HCT116 (cell line): Measurements from ENCODE around the gene GNG7. TPM values are rescaled to one million over a fixed set of nuclear protein-coding genes. Genes with fewer than 3 reads are reported as not detected.
"Not testable (repeated sequence)": the region's sequence is repeated elsewhere in the genome, so short reads cannot be mapped to it uniquely, and the experiment has no call there.

Experiments used
- ATAC-seq: fragments of 200-7000 bp; cut with Tn5 transposase; 2 replicates; pipeline ENCODE4 v1.9.1; 2020; ENCODE audit warnings: mild to moderate bottlenecking, moderate library complexity
- BruUV-seq: library from RNA; stranded (reverse); fragments of 400-500 nt; replicated peaks from 2 replicates; lab custom pipeline; 2021; lab: Mats Ljungman, UMichigan
- CTCF ChIA-PET: fragments of 300-600 bp; sonication (Branson Sonifier 250); formaldehyde crosslinking; loops from one replicate; lab custom pipeline; 2021; ENCODE audit warnings: antibody characterized with exemption; lab: Charles Lee
- POLR2A ChIA-PET: fragments of 300-600, 350-600 bp; sonication (Branson Sonifier 250); formaldehyde crosslinking; loops from one replicate; lab custom pipeline; 2021; ENCODE audit warnings: antibody characterized with exemption; lab: Charles Lee
- RAD21 ChIA-PET, 2 experiments: fragments of 300-600 bp; sonication (Branson Sonifier 250); formaldehyde crosslinking; loops; one replicate each; lab custom pipeline; 2023; ENCODE audit warnings: low total read pairs in 2 of 2; ENCODE audit not compliant: uncharacterized antibody in 2 of 2, unreplicated experiment in 2 of 2, low non-redundant PET in 1 of 2; lab: Charles Lee
- DNase-seq: peaks from one replicate; pipeline ENCODE4 v3.0.0-alpha.2; 2010; ENCODE audit warnings: low read depth, low spot score
- H2AFZ ChIP-seq: fragments of 200-600 bp; shearing (Covaris generic), sonication (generic); 2 replicates; pipeline ENCODE4 v1.6.1; 2017; ENCODE audit warnings: low read depth, mixed run types, mixed read lengths, antibody characterized with exemption, low read length; ENCODE audit not compliant: poor library complexity, severe bottlenecking
- H3K27ac ChIP-seq: 2 replicates; pipeline ENCODE4 v1.5.1; 2012; ENCODE audit warnings: low read depth, low read length
- H3K27me3 ChIP-seq: fragments of 200-600 bp; sonication (generic); 2 replicates; pipeline ENCODE4 v1.6.1; 2016; ENCODE audit warnings: mixed run types, low read length, mixed read lengths; ENCODE audit not compliant: insufficient read depth
- H3K36me3 ChIP-seq, 2 experiments: fragments of 200-500 bp in 1 of 2; fragments of 200-600 bp in 1 of 2; sonication (Bioruptor generic) in 1 of 2; sonication (generic) in 1 of 2; 2 replicates each; pipeline versions ENCODE4 v1.5.1 to v1.6.1; 2014 to 2016; ENCODE audit warnings: low read length in 2 of 2, inconsistent platforms in 1 of 2, mixed read lengths in 1 of 2, mixed run types in 1 of 2; ENCODE audit not compliant: insufficient read depth in 2 of 2, control insufficient read depth in 1 of 2
- H3K4me1 ChIP-seq, 2 experiments: fragments of 200-600 bp in 1 of 2; sonication (generic) in 1 of 2; 2 replicates each; pipeline versions ENCODE4 v1.5.1 to v1.6.1; 2012 to 2017; ENCODE audit warnings: low read length in 2 of 2, inconsistent platforms in 1 of 2, mild to moderate bottlenecking in 1 of 2, mixed read lengths in 1 of 2, mixed run types in 1 of 2, moderate library complexity in 1 of 2; ENCODE audit not compliant: insufficient read depth in 2 of 2, control insufficient read depth in 1 of 2
- H3K4me2 ChIP-seq: fragments of 200-600 bp; sonication (generic); 2 replicates; pipeline ENCODE4 v1.6.1; 2017; ENCODE audit warnings: mixed run types, low read length, mixed read lengths
- H3K4me3 ChIP-seq, 2 experiments: fragments of 200-600 bp in 1 of 2; sonication (generic) in 1 of 2; replicated peaks in 1 of 2; 2 replicates each; pipeline ENCODE4 v1.5.1; 2011 to 2016; ENCODE audit warnings: low read length in 2 of 2, control low read depth in 1 of 2, low read depth in 1 of 2, mild to moderate bottlenecking in 1 of 2, mixed read lengths in 1 of 2, mixed run types in 1 of 2
- H3K79me2 ChIP-seq: fragments of 200-600 bp; sonication (generic); 2 replicates; pipeline ENCODE4 v1.6.1; 2017; ENCODE audit warnings: mild to moderate bottlenecking, mixed run types, low read length, moderate library complexity, mixed read lengths; ENCODE audit not compliant: insufficient read depth
- H3K9ac ChIP-seq: fragments of 200-600 bp; sonication (generic); 2 replicates; pipeline ENCODE4 v1.6.1; 2016; ENCODE audit warnings: low read length, mixed read lengths
- H3K9me2 ChIP-seq: fragments of 200-600 bp; sonication (generic), shearing (Covaris generic); 2 replicates; pipeline ENCODE4 v1.6.1; 2017; ENCODE audit warnings: mixed run types, mild to moderate bottlenecking, moderate library complexity; ENCODE audit not compliant: insufficient read depth
- H3K9me3 ChIP-seq, 2 experiments: fragments of 200-500 bp in 1 of 2; fragments of 200-600 bp in 1 of 2; sonication (Bioruptor generic) in 1 of 2; sonication (generic) in 1 of 2; 2 replicates each; pipeline ENCODE4 v1.6.1; 2014 to 2017; ENCODE audit warnings: low read length in 2 of 2, mixed read lengths in 2 of 2, inconsistent platforms in 1 of 2, low read depth in 1 of 2, mild to moderate bottlenecking in 1 of 2, mixed run types in 1 of 2, moderate library complexity in 1 of 2; ENCODE audit not compliant: control insufficient read depth in 1 of 2, insufficient read depth in 1 of 2
- H4K20me1 ChIP-seq: fragments of 200-600 bp; sonication (generic), shearing (Covaris generic); 2 replicates; pipeline ENCODE4 v1.6.1; 2017; ENCODE audit warnings: mixed run types, mild to moderate bottlenecking, moderate library complexity; ENCODE audit not compliant: insufficient read depth
- CEBPB ChIP-seq: IDR thresholded peaks from 2 replicates; pipeline ENCODE4 v1.6.1; 2012; ENCODE audit warnings: low read depth
- EGR1 ChIP-seq: IDR thresholded peaks from 2 replicates; pipeline ENCODE4 v1.6.1; 2012; ENCODE audit warnings: low read depth
- EZH2phosphoT487 ChIP-seq: fragments of 200-600 bp; IDR thresholded peaks from 2 replicates; pipeline ENCODE4 v1.6.1; 2018; ENCODE audit warnings: antibody characterized with exemption, borderline replicate concordance
- POLR2A ChIP-seq: IDR thresholded peaks from 2 replicates; pipeline ENCODE4 v1.7.0; 2011; ENCODE audit warnings: borderline replicate concordance; ENCODE audit not compliant: insufficient read depth, insufficient read length; ENCODE audit errors: extremely low read depth
- SP1 ChIP-seq: IDR thresholded peaks from 2 replicates; pipeline ENCODE4 v1.6.1; 2012; ENCODE audit warnings: low read depth
- YY1 ChIP-seq: IDR thresholded peaks from 2 replicates; pipeline ENCODE4 v1.6.1; 2011; ENCODE audit warnings: low read length, low read depth, moderate library complexity, mild to moderate bottlenecking; ENCODE audit not compliant: insufficient replicate concordance; ENCODE audit errors: extremely low read depth
- intact Hi-C: fragments of 100-400 bp; cut with micrococcal nuclease; formaldehyde crosslinking; loops from 2 replicates; pipeline ENCODE4 v1.10.0; 2022
- total RNA-seq: library from RNA; stranded (reverse); gene quantifications from one replicate; pipeline ENCODE4 v1.2.1, GENCODE V29; 2021; ENCODE audit not compliant: unreplicated experiment

The GNG7 gene
- total RNA-seq, 1 experiment from 2014 or later = 11.3 TPM

DNA sequence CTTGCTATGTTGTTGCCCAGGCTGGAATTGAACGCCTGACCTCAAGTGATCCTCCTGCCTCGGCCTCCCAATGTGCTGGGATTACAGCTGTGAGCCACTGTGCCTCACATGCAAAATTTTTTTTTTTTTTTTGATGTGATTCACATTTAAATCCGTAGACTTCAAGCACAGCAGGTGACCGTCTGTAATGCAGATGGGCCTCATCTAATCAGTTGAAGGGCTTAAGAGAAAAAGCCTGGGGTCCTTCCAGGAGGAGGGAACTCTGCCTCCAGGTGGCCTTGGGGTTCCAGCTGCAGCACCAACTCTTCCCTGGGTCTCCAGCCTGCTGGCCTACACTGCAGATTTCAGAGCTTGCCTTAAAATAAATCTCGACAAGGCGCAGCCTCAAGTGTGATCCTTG is 183.0 kb downstream of the GNG7 start:
- POLR2A ChIA-PET = interaction anchor here (0.7 to 1.6 kb wide), 2 partner anchors 14 to 43 kb away, joined by 3 to 10 read pairs; partner anchors contain the start of gene GADD45B
- H3K79me2 ChIP-seq = no peaks in the 10 kb centered on the region
- H3K36me3 ChIP-seq = no peaks in the 10 kb centered on the region
- no peak overlapping the region for H3K4me2 ChIP-seq
- peaks cover 41 to 61% of the 10 kb centered on the region in 2 experiments for H3K4me1 ChIP-seq
- H3K27me3 ChIP-seq = no peaks in the 10 kb centered on the region
- H2AFZ ChIP-seq = no peak overlapping the region
- DNase-seq (no peak), ATAC-seq (no peak)
- intact Hi-C loops = no loop called here
- no peak overlapping the region for H3K9ac ChIP-seq
- no peaks in the 10 kb centered on the region for H3K9me2 ChIP-seq
- CTCF ChIA-PET = interaction anchor here (0.7 kb wide), 1 partner anchor 10 kb away, joined by 5 read pairs; no protein-coding TSS in a partner anchor
- TF ChIP-seq CEBPB = no peak
- TF ChIP-seq EZH2phosphoT487 = no peak
- TF ChIP-seq SP1 = no peak
- no peak for TF ChIP-seq POLR2A
- TF ChIP-seq YY1 = no peak
- no peaks in the 10 kb centered on the region for H3K9me3 ChIP-seq
- no peak overlapping the region for H3K4me3 ChIP-seq
- BruUV-seq = no TSS peak
- RAD21 ChIA-PET = no interaction called here
- H3K27ac ChIP-seq = no peak overlapping the region
- H4K20me1 ChIP-seq = no peaks in the 10 kb centered on the region

DNA sequence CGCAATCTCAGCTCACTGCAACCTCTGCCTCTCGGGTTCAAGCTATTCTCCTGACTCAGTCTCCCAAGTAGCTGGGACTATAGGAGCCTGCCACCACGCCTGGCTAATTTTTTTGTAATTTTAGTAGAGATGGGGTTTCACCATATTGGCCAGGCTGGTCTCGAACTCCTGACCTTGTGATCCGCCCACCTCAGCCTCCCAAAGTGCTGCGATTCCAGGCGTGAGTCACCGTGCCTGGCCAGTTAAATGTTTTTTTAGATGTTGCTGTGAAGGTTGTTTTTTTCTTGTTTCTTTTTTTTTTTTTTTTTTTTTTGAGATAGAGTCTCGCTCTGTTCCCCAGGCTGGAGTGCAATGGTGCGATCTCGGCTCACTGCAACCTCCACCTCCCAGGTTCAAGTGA is 183.6 kb downstream of the GNG7 start:
- BruUV-seq, H3K4me3 ChIP-seq, H4K20me1 ChIP-seq, H3K27me3 ChIP-seq, H2AFZ ChIP-seq, DNase-seq, RAD21 ChIA-PET, H3K9me3 ChIP-seq, H3K79me2 ChIP-seq, intact Hi-C loops, ATAC-seq, H3K9me2 ChIP-seq, H3K36me3 ChIP-seq: not testable (repeated sequence)
- CTCF ChIA-PET = interaction anchor here (0.7 kb wide), 1 partner anchor 9 kb away, joined by 5 read pairs; no protein-coding TSS in a partner anchor
- POLR2A ChIA-PET = interaction anchor here (1.3 kb wide), 1 partner anchor 43 kb away, joined by 9 read pairs; the partner anchor contains the start of gene GADD45B
- Histone ChIP-seq H3K4me2 (peak overlapping the region; percentile 85), H3K27ac (0 out of 2 replicates have a peak overlapping the region, but pooled peaks have one; percentile 40), H3K9ac (peak overlapping the region; percentile 50), H3K4me1 (peaks cover 35 to 55% of the 10 kb centered on the region in 2 experiments)
- peak; percentile 68 for TF ChIP-seq EGR1
